Stimulated activated CD8-positive, alpha-beta memory T cell treated with anti-CD3 and anti-CD28 coated beads, Interleukin-15, amount 100 ng/mL, for 24 hours (primary cell): ENCODE measurements around the gene MUC5AC.
"Not testable (repeated sequence)": the region's sequence is repeated elsewhere in the genome, so short reads cannot be mapped to it uniquely, and the experiment has no call there.

Experiments used
- DNase-seq: peaks from one replicate; pipeline ENCODE4 v3.0.0-alpha.2; 2020; ENCODE audit warnings: low read depth

The MUC5AC gene, protein sequence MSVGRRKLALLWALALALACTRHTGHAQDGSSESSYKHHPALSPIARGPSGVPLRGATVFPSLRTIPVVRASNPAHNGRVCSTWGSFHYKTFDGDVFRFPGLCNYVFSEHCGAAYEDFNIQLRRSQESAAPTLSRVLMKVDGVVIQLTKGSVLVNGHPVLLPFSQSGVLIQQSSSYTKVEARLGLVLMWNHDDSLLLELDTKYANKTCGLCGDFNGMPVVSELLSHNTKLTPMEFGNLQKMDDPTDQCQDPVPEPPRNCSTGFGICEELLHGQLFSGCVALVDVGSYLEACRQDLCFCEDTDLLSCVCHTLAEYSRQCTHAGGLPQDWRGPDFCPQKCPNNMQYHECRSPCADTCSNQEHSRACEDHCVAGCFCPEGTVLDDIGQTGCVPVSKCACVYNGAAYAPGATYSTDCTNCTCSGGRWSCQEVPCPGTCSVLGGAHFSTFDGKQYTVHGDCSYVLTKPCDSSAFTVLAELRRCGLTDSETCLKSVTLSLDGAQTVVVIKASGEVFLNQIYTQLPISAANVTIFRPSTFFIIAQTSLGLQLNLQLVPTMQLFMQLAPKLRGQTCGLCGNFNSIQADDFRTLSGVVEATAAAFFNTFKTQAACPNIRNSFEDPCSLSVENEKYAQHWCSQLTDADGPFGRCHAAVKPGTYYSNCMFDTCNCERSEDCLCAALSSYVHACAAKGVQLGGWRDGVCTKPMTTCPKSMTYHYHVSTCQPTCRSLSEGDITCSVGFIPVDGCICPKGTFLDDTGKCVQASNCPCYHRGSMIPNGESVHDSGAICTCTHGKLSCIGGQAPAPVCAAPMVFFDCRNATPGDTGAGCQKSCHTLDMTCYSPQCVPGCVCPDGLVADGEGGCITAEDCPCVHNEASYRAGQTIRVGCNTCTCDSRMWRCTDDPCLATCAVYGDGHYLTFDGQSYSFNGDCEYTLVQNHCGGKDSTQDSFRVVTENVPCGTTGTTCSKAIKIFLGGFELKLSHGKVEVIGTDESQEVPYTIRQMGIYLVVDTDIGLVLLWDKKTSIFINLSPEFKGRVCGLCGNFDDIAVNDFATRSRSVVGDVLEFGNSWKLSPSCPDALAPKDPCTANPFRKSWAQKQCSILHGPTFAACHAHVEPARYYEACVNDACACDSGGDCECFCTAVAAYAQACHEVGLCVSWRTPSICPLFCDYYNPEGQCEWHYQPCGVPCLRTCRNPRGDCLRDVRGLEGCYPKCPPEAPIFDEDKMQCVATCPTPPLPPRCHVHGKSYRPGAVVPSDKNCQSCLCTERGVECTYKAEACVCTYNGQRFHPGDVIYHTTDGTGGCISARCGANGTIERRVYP (N-terminal part only)

DNA sequence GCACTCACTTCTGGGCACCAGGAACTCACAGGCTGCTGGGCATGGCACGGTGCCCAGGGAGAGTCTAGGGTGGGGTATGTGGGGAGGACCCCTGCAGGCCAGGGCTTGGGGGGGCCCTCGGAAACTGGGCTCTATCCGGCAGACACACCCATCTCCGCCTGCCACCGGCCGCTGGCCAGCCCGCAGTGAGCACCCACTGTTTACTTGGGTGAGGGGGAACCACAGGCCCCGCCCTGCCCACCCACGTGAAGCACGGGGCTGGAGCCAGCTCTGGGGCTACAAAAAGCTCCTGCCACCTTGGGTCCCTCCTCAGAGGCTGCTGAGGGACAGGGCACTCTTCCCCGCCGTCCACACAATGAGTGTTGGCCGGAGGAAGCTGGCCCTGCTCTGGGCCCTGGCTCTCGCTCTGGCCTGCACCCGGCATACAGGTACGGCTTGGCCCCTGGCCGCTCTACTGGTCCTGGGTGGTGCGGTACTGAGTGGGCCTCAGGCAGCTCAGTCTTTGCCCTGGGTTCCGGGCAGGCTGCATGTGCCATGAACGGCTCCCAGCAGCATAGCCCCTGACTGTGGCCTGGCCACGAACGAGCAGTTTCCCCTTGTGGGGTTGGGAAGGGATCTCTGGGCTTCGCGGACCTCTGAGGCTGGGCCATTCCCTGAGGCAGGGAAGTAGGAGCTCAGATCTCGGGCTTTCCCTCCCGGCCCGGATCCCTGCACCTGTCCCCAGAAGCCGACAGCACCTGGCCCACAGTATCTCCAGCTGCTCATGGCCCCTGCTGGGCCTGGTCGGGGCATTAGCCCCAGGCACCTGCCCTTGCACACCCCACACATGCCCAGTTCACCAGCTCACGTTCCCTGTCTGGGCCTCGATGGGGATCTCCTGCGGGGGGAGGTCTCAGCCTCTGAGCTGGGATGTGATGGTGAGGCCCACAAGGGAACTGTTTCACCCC, at the start of gene MUC5AC:
Gene MUC5AC (plus strand): TSS at position 309 of the 947 bp plus-strand sequence. CDS start 47 bp downstream, at position 356.
- DNase-seq: no peak

DNA sequence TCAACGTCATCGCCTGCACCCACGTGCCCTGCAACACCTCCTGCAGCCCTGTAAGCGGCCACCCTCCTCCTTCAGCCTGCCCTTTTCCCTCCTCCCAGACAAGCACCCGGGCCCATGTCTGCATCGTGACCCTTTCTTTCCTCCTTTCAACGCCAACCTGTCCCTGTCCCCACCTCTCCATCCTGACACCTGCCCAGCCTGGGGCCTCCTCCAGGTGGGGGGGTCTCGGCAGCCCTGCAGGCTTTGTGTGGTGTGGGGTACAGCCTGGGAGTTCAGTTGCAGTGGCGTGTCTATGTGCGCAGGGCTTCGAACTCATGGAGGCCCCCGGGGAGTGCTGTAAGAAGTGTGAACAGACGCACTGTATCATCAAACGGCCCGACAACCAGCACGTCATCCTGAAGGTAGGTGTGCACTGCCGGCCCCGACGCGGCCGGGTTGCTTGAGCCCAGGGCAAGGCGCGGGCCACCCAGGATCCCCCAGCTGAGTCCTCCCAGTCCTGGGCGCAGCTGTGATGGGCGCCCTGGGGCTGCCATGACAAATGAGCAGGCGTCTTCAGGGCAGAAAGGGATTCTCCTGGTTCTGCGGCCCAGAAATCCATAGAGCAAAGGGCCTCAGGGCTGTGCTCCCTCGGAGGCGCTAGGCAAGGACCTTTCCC, 49.4 kb upstream of the MUC5AC start:
- DNase-seq: no peak

DNA sequence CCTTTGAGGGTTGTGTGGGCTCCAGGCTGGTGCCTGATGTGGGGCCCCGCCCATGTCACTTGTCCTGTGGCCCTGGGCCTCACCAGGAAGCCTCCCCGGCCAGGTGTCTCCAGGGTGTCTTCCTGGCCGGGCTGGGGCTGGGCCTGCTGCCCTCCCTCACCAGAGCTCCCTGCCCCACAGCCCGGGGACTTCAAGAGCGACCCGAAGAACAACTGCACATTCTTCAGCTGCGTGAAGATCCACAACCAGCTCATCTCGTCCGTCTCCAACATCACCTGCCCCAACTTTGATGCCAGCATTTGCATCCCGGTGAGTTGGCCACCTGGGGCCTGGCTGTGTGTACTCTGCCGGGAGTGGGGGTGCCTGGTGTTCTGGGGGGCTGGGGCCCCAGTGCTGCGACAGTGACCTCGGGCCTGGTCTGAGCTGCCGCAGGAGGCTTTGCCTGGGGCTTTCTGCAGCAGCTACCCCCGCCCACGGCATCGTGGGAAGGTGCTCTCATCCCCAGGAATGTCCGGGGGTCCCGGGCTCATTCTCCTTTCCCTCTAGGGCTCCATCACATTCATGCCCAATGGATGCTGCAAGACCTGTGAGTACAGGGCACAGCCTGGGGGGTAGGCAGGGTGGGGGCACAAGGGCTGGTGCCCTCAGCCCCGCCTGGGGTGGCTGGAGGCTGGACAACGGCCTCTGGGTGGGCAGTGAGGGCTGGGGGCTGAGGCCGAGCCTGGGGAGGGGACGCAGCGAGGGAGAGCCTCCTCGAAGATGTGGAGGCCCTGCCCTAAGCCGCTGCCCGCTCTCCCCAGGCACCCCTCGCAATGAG, 48.4 kb upstream of the MUC5AC start:
- no peak for DNase-seq

DNA sequence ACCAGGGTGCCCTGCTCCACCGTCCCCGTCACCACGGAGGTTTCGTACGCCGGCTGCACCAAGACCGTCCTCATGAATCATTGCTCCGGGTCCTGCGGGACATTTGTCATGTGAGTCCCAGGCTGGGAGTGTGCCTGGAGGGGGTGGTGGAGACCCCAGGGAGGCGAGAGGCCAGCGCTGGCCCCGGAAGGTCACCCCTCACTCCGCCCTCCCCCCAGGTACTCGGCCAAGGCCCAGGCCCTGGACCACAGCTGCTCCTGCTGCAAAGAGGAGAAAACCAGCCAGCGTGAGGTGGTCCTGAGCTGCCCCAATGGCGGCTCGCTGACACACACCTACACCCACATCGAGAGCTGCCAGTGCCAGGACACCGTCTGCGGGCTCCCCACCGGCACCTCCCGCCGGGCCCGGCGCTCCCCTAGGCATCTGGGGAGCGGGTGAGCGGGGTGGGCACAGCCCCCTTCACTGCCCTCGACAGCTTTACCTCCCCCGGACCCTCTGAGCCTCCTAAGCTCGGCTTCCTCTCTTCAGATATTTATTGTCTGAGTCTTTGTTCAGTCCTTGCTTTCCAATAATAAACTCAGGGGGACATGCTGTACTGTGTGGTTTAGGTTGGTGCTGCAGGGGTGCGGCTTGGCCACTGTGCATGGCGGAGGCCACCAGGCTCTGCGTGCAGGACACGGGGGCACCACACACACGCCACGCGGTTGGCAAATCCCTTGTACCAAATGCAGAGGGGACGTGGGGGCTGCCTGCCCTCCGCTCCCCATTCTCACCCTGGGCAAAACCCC, 47.6 kb upstream of the MUC5AC start:
- no peak for DNase-seq

DNA sequence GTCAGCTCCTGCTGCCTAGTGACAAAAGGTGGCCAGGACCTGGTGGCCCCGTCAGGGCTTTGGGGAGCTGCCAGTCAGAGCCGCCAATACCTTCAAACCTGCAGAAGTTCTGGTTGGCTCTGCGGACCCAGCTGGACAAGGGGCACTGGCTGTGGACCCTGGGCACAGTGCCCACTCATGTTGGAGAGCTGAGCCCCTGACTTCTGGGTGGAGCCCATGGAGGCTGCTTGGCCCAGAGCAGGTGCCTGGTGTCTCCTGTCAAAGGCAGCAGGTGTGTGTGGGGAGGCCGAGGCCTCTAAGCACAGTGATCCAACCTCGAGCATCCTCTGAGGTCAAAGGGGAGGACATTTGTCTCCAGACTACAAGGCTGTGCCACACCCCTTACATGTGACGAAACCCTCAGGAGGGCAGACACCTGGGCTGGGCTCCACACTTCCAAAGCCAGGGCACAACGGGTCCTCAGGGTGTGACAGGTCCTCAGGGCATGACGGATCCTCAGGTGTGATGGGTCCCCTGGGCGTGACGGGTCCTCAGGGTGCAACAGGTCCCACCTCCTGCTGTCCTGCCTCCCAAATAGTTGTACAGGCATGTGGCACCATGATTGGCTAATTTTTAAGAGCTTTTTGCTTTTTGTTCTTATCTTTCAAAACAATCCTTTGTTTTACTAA, 46.1 kb upstream of the MUC5AC start:
- no peak for DNase-seq

DNA sequence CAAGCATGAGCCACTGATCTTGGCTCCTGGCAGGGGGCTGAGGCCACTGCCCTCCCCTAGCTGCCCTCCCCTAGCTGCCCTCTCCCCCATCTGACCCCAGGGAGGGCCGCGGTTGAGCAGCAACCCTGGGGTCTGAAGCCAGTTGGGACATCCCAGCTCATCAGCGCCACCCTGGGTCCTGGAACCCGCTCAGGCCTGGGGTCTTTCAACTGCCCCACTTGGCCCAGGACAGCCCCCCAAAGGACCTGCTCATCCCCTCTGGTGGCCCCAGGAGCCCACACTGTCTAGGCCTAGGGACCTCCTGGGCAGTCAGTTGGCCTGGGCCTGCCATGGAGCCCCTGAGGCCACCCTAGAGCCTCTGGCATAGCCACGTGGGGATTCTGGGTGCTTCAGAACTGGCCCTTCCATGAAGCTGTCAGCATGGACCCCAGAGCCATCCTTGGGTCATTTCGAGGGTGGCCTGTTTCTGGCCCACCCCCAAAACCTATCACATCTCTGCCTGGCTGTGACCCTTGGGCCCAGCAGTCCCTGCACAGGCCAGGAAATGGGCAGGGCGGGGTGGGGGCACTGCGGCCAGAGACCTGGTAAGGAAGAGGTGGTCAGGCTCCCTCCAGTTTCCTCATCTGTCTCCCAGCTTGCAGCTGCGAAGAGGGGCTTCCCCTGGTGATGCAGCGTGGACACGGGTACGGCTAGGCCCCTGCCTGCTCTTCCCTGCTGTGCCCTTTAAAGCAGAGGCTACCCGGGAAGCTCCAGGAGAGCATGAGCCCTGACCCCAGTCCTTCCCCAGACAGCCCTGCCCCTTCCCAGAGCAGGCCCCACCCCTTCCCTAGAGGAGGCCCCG, 45.2 kb upstream of the MUC5AC start:
- DNase-seq: no peak

DNA sequence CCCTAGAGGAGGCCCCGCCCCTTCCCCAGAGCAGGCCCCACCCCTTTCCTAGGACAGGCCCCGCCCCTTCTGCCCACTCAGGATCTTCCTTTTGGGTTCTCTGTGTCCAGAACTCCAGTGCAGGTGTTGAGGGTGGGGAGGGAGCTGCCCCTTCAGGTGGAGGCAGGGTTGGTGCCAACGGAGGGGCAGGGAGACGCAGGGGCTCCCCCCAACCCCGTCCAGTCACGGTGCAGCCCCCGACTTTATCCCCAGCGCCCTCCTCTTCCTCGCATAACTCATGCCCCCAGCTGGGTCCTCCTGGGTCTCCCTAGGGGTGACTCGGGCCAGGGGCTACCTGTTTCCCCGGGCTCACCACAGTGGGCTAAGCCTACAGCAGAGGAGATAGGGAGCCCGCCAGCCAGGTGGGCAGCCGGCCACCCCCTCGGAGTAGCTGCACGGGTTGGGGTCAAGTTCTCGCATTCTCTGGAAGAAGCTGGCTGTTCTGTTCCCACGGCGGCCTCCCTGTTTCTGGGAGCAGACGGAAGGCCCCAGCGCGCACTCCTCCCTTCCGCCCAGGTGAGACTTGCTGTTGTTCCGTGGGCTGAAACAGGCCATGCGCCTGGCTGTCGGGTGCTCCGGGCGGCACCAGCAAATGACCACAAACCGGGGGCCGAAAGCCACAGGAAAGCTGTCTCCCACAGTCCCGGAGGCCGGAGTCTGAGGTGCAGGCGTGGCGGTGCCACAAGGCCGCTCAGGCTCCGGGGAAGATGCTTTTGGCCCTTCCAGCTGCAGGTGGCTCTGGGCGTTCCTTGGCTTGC, 44.1 kb upstream of the MUC5AC start:
- no peak for DNase-seq

DNA sequence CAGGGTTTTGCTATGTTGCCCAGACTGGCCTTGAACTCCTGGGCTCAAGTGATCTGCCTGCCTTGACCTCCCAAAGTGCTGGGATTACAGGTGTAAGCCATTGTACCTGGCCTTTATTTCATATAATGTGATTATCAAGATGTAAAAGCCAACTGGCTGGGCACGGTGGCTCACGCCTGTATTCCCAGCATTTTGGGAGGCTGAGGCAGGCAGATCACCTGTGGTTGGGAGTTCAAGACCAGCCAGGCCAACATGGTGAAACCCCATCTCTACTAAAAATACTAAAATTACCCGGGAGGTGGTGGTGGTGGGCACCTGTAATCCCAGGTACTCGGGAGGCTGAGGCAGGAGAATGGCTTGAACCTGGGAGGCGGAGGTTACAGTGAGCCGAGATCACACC, 42.5 kb upstream of the MUC5AC start:
- DNase-seq: not testable (repeated sequence)

DNA sequence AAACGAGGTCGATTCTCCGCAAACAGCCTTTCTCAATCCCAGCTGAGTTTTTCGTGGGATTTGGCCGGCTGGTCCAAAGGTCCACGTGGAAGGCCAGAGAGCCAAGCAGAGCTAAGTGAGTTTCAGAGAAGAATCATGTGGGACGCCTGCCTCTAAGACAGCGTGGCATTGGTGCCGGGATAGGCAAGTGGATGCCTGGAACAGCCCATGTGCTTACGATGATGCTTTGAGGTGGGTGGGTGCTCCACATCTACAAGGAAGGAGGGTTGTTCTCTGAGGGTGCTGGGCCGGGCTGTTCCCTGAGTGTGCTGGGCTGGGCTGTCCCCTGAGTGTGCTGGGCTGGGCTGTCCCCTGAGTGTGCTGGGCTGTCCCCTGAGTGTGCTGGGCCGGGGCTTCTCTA, 41.6 kb upstream of the MUC5AC start:
- DNase-seq: no peak

DNA sequence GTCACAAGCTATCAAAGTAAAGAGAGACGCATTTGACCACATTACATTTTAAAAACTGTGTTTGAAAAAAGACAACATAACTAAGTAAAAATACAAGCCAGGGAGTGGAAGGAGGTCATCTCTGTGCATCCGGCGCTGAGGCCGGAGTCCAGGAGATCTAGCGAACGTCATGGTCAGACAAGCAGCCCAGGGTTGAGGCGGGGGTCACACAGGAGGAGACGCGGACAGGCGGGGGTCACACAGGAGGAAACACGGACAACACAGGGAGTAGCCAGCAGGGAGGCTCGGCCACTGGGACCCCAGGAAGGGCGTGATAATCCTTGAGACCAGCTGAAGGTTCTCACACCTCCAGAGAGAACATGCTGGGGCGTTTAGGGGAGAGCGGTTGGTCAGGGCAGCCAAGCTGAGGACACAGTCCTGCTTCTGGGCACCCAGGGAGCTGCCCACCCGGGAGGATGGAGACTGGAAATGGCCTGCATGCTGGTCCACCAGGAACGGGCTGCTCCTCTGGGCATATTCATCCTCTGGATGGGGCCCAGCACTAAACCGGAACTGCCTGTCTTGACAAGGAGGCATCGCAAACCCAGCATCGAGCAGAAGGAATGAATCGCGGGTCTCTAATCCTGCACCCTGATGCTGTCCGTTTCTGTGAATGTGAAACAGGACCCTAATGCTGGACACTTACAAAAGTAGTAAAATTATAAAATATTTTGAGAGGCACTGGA, 40.9 kb upstream of the MUC5AC start:
- no peak for DNase-seq

DNA sequence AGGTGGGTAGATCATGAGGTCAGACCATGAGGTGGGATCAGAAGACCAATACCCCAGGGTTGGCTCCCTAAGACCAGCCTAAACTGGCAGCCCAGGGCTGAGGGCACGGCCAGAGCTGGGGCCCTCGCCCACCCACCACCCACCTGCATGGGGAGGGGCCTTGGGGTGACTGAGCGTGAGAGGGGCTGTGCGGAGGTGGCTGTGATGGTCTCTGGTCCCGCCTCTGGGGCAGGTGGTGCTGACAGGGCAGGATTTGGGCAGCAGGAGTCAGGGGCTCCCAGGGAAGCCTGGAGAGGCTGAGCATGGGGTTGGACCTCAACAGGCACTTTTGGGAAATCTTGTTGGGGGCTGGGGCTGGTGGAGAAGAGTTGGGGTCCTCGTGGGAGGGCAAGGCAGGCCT, 39.8 kb upstream of the MUC5AC start:
- DNase-seq: no peak

DNA sequence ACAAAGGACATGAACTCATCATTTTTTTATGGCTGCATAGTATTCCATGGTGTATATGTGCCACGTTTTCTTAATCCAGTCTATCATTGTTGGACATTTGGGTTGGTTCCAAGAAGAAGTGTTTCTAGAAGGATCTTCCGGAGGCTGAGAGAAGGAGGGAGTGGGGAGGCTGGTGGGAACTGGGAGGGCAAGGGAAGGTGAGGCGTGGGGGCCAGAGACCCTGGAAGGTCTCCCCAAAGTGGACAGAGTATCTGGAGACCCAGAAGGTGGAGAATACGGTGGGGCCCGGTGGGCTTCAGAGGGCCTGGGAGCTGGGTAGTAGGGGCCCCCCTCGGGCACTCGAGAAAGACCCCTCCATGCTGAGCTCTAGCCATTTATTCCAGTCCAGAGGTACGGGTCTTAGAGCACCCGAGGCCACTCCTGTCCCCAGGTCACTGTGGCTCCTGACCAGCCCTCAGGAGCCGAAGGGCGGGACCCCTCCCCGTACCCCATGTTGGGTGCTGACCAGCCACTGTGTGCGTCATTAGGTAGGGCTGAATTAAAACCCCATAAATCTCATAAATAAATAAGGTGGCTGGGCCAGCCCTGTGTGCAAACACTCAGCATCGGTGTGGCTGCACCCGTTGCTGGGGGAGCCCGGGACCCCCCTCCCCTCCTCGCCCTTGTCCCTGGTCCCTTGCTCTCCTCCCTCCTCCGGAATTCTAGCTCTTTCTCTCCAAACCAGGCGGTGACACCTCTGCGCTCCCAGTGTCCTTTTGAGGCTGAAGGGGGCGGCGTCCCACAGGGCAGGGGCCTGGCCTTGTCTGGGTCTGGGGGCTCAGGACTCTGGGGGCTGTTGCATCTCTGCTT, 38.8 kb upstream of the MUC5AC start:
- no peak for DNase-seq

DNA sequence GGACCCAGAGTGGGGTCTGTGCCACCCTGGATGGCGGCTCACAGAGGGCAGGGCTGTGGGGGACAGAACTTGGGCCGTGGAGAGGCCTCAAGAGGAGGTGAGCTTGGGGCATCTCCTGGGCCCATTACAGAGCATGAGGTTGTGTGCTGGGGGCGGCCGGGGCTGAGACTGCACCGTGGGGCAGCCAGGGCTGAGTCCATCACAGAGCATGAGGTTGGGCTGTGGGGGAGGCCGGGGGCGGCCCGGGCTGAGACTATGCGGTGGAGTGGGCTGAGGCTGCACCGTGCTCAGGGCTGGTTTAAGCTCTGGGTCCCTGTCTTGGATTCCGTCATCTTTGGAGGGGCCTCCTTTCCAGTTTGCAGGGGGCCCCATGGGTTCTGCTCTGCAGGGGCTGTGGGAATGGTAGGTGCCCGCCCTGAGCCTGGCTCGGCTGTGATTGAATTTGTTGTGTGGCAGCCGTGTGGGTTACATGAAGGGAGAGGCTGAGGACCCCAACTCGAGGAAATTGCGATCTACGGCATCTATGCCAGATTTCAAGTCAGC, 38.1 kb upstream of the MUC5AC start:
- no peak for DNase-seq

DNA sequence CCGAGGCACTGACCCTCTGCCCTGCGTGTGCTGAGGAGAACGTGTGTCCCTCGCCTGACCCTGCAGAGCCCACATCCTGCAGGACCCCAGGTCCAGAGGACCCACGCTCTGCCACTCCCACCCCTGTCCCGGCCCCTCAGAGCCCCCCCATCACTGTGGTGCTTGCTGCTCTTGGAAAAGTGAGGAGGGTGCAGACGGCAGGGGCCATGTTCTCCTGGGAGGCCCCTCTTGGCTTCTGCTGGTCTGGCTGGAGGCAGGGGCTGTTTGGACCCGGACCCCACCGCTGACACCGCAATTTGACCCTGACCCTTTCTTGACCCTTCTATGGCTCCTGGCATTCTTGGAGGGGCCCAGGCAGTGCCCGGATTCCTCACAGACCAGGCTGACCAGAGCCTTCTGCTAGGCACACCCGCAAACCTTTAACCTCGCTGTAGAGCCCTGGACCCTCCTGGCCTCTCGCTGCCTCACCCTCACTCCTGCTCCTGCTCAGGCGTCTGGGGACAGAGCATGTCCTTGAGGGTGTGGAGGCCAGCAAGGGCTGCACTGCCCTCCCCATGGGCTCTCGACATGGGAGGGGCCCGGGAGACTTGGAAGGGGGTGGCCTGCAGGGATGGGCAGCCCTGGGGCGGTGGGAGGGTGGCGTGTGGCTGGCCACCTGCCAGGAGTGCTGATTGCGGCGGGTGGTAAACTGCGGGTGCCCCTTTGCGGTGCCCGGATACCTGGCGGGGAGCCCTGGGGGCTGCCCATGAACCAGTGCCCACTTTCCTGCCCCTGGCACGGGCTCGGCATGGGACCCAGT, 37.0 kb upstream of the MUC5AC start:
- DNase-seq: no peak
